ENCODE measurements around the gene TUSC2.

TUSC2 gene

GRCh38 chr3:50353245-50354004 is 25.4 kb upstream of the TUSC2 start:
- H3K27ac ChIP-seq: peak overlapping the region; percentile 43
- no peak overlapping the region for H3K4me3 ChIP-seq (ENCODE audit: low read depth in 1 of 2, low read length in 1 of 2)
- TF ChIP-seq, protein P1, sequence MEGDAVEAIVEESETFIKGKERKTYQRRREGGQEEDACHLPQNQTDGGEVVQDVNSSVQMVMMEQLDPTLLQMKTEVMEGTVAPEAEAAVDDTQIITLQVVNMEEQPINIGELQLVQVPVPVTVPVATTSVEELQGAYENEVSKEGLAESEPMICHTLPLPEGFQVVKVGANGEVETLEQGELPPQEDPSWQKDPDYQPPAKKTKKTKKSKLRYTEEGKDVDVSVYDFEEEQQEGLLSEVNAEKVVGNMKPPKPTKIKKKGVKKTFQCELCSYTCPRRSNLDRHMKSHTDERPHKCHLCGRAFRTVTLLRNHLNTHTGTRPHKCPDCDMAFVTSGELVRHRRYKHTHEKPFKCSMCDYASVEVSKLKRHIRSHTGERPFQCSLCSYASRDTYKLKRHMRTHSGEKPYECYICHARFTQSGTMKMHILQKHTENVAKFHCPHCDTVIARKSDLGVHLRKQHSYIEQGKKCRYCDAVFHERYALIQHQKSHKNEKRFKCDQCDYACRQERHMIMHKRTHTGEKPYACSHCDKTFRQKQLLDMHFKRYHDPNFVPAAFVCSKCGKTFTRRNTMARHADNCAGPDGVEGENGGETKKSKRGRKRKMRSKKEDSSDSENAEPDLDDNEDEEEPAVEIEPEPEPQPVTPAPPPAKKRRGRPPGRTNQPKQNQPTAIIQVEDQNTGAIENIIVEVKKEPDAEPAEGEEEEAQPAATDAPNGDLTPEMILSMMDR (IDR thresholded peaks at IDR 0.05): no peak
- no peaks in the 10 kb centered on the region for H3K9me3 ChIP-seq
- H3K4me1 ChIP-seq (ENCODE audit: control insufficient read depth in 1 of 2, insufficient read depth in 1 of 2, low read depth in 1 of 2, low read length in 1 of 2): peaks cover 54 to 57% of the 10 kb centered on the region in 2 experiments
- H3K27me3 ChIP-seq: no peaks in the 10 kb centered on the region
- peaks cover 67% of the 10 kb centered on the region for H3K36me3 ChIP-seq

- Histone ChIP-seq H3K27me3 (no peaks in the 10 kb centered on the region), H3K4me3 (ENCODE audit: low read depth in 1 of 2, low read length in 1 of 2) (no peak overlapping the region), H3K36me3 (peaks cover 66% of the 10 kb centered on the region), H3K9me3 (no peaks in the 10 kb centered on the region), H3K27ac (peak overlapping the region; percentile 43), H3K4me1 (ENCODE audit: control insufficient read depth in 1 of 2, insufficient read depth in 1 of 2, low read depth in 1 of 2, low read length in 1 of 2) (peaks cover 47 to 51% of the 10 kb centered on the region in 2 experiments)
- TF ChIP-seq, protein P1 (IDR thresholded peaks at IDR 0.05): no peak
These were observed 24.8 kb upstream of the TUSC2 start for GRCh38 chr3:50352781-50353180.

DNA sequence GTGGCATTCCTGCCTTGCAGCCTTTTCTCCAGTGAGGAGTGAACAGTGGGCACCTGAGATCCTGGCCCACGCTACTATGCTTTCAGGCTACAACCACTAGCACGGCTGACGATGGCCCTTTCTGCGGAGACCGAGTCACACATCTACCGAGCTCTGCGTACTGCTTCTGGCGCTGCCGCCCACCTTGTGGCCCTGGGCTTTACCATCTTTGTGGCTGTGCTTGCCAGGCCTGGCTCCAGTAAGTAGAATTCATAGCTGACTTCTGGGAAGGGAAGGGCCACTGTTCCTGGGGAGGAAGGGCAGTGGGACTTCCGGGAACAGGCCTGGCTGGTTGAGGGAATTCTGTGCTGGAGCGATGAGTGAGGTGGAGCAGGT is 23.3 kb upstream of the TUSC2 start:
- H3K4me3 ChIP-seq (ENCODE audit: low read depth in 1 of 2, low read length in 1 of 2): peak overlapping the region; percentile 84 to 85
- peaks cover 33 to 36% of the 10 kb centered on the region in 2 experiments for H3K4me1 ChIP-seq (ENCODE audit: control insufficient read depth in 1 of 2, insufficient read depth in 1 of 2, low read depth in 1 of 2, low read length in 1 of 2)
- H3K27me3 ChIP-seq: no peaks in the 10 kb centered on the region
- H3K9me3 ChIP-seq: no peaks in the 10 kb centered on the region
- H3K27ac ChIP-seq: peak overlapping the region; percentile 94
- TF ChIP-seq, protein P1 (IDR thresholded peaks at IDR 0.05): no peak
- peaks cover 57% of the 10 kb centered on the region for H3K36me3 ChIP-seq

GRCh38 chr3:50350527-50351322 is 22.7 kb upstream of the TUSC2 start, which contains the start of the genes CYB561D2 and NPRL2:
Gene CYB561D2 (plus strand): TSS chr3:50350862. CDS start chr3:50351434, 572 bp downstream.
Gene NPRL2 (minus strand): TSS chr3:50350775. CDS start chr3:50350652, 123 bp downstream.
- H3K4me1 ChIP-seq (ENCODE audit: control insufficient read depth in 1 of 2, insufficient read depth in 1 of 2, low read depth in 1 of 2, low read length in 1 of 2): peaks cover 33 to 34% of the 10 kb centered on the region in 2 experiments

DNA sequence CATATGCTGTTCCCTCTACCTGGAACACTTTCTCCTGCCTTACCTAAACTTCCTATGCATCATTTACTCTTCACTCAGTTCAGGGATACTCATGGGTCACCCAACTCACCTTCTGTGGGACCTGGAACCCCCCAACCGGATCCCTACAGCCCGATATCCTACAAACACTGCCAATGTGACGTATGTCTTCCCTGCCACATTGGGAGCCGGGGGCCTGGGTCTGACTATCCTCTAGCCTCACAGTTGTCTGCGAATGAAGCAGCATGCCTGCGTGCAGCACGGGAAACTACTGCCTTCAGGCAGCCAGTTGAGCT is 22.1 kb upstream of the TUSC2 start:
- Histone ChIP-seq H3K36me3 (peaks cover 46% of the 10 kb centered on the region), H3K4me1 (ENCODE audit: control insufficient read depth in 1 of 2, insufficient read depth in 1 of 2, low read depth in 1 of 2, low read length in 1 of 2) (peaks cover 35 to 37% of the 10 kb centered on the region in 2 experiments), H3K4me3 (ENCODE audit: low read depth in 1 of 2, low read length in 1 of 2) (peak overlapping the region; percentile 84 to 85), H3K27ac (peak overlapping the region; percentile 94), H3K27me3 (no peaks in the 10 kb centered on the region), H3K9me3 (no peaks in the 10 kb centered on the region)
- TF ChIP-seq, protein P1 (IDR thresholded peaks at IDR 0.05): no peak

More at GRCh38 chr3:50350527-50351322, 22.7 kb upstream of the TUSC2 start, which contains the start of the genes CYB561D2 and NPRL2:
- no peaks in the 10 kb centered on the region for H3K9me3 ChIP-seq
- peak within 1 kb of the TSS; percentile 84 to 85 for H3K4me3 ChIP-seq (ENCODE audit: low read depth in 1 of 2, low read length in 1 of 2)
- peaks cover 51% of the 10 kb centered on the region for H3K36me3 ChIP-seq
- H3K27me3 ChIP-seq: no peaks in the 10 kb centered on the region
- TF ChIP-seq, protein P1 (IDR thresholded peaks at IDR 0.05): peak; percentile 33
- H3K27ac ChIP-seq: peak within 1 kb of the TSS; percentile 94
